HG02970 (cell line): ENCODE data around the gene AXIN1.
"Not testable (repeated sequence)": the region's sequence is repeated elsewhere in the genome, so short reads cannot be mapped to it uniquely, and the experiment has no call there.

Experiments used
- ATAC-seq: cut with Tn5 transposase; IDR thresholded peaks from one replicate; pipeline ENCODE4 v1.9.1; 2021; ENCODE audit warnings: mild to moderate bottlenecking, moderate library complexity, moderate number of reproducible peaks; ENCODE audit not compliant: unreplicated experiment, low FRiP score

Gene AXIN1

GRCh38 chr16:356741-357140 lies 4.2 kb upstream of the AXIN1 start:
- ATAC-seq, result no peak

GRCh38 chr16:354971-355461 lies 2.5 kb upstream of the AXIN1 start:
- ATAC-seq, result no peak

GRCh38 chr16:354291-354881 lies 1.9 kb upstream of the AXIN1 start:
- ATAC-seq, result no peak

- no peak for ATAC-seq
Measured at GRCh38 chr16:353404-354290, 1.1 kb upstream of the AXIN1 start.

- peak; percentile 34 for ATAC-seq
Measured at GRCh38 chr16:351804-352520, 561 bp downstream of the AXIN1 start.

- ATAC-seq, result no peak
Measured at GRCh38 chr16:350203-350602, 2.3 kb downstream of the AXIN1 start.

GRCh38 chr16:349211-349610 lies 3.3 kb downstream of the AXIN1 start:
- ATAC-seq, result no peak

GRCh38 chr16:348495-348894 lies 4.0 kb downstream of the AXIN1 start:
- not testable (repeated sequence) for ATAC-seq

- ATAC-seq, result no peak
Measured at GRCh38 chr16:347203-347602, 5.3 kb downstream of the AXIN1 start.

GRCh38 chr16:346587-346986 lies 5.9 kb downstream of the AXIN1 start:
- ATAC-seq, result no peak

GRCh38 chr16:345772-346171 lies 6.8 kb downstream of the AXIN1 start:
- ATAC-seq, result no peak

- ATAC-seq, result no peak
Measured at GRCh38 chr16:342455-343213, 9.9 kb downstream of the AXIN1 start.

- not testable (repeated sequence) for ATAC-seq
Measured at GRCh38 chr16:341974-342336, 10.6 kb downstream of the AXIN1 start.

GRCh38 chr16:341095-341973 lies 11.2 kb downstream of the AXIN1 start:
- not testable (repeated sequence) for ATAC-seq

GRCh38 chr16:340370-341091 lies 12.0 kb downstream of the AXIN1 start:
- no peak for ATAC-seq

- no peak for ATAC-seq
Measured at GRCh38 chr16:339680-340079, 12.8 kb downstream of the AXIN1 start.

- ATAC-seq, result no peak
Measured at GRCh38 chr16:337975-338575, 14.4 kb downstream of the AXIN1 start.

GRCh38 chr16:337437-337836 lies 15.1 kb downstream of the AXIN1 start:
- no peak for ATAC-seq
